ENCODE results near the gene PLA2G4B. TPM values are rescaled to one million over a fixed set of nuclear protein-coding genes. Genes with fewer than 3 reads are reported as not detected.
A peak's percentile ranks its signal among the peaks of the same experiment; 100 is the strongest.

The PLA2G4B gene, protein sequence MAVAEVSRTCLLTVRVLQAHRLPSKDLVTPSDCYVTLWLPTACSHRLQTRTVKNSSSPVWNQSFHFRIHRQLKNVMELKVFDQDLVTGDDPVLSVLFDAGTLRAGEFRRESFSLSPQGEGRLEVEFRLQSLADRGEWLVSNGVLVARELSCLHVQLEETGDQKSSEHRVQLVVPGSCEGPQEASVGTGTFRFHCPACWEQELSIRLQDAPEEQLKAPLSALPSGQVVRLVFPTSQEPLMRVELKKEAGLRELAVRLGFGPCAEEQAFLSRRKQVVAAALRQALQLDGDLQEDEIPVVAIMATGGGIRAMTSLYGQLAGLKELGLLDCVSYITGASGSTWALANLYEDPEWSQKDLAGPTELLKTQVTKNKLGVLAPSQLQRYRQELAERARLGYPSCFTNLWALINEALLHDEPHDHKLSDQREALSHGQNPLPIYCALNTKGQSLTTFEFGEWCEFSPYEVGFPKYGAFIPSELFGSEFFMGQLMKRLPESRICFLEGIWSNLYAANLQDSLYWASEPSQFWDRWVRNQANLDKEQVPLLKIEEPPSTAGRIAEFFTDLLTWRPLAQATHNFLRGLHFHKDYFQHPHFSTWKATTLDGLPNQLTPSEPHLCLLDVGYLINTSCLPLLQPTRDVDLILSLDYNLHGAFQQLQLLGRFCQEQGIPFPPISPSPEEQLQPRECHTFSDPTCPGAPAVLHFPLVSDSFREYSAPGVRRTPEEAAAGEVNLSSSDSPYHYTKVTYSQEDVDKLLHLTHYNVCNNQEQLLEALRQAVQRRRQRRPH
- total RNA-seq (10 to 100 TPM; 21.1 to 69.9 (median 33.9) TPM), polyA plus RNA-seq (1 to 10 TPM in 1 of 2 donors, under 1 TPM in 1; 0.98 to 2.3 TPM), total RNA-seq (1.7 reads per million, percentile 7 among the genes with 10 or more reads in this experiment)

DNA sequence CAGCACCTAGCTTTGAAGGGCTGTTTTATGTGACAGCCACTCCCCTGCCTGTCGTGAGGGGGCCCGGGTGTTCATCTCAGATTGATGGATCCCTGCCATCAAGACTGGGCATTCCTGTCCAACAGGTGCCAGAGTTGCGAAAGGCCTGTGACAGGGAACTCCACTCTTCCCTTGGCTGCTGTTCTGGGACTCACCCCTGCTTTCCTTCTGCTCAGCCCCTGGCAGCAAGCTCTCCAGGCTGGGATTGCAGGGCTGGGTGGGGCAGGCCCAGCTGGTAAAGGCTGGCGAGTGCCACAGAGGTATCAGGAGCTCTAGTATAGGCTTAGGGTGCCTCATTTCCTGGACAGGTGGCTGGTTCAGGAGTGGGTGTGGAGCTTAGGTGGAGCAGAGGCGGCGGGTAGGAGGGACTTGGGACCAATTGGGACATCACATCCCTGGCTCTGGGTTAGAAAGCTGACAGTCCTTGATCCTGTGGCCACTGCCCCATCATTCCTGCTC is at the start of gene PLA2G4B:
PLA2G4B (plus strand) TSS at position 448 of the 498 bp plus-strand sequence. CDS start 67 bp downstream, outside the sequence.
- H3K9me3 Mint-ChIP-seq = no peaks in the 10 kb centered on the region
- intact Hi-C loops (cut with micrococcal nuclease) = no loop called here
- ChIA-PET POLR2A (interaction anchor here (0.6 to 1.4 kb wide), 2 partner anchors 14 to 1314 kb away, joined by 3 to 4 read pairs; no protein-coding TSS in a partner anchor), CTCF (interaction anchor here (0.6 kb wide), 2 partner anchors 25 to 99 kb away, joined by 3 read pairs; no protein-coding TSS in a partner anchor)
- Histone ChIP-seq H3K4me1 (ENCODE audit: control insufficient read depth in 2 of 2, insufficient read depth in 2 of 2, low read length in 2 of 2) (no peaks in the 10 kb centered on the region), H3K27me3 (ENCODE audit: control insufficient read depth in 2 of 2, insufficient read depth in 2 of 2, low read length in 2 of 2) (no peaks in the 10 kb centered on the region), H3K9me3 (ENCODE audit: control insufficient read depth in 2 of 3, low read length in 3 of 3) (no peaks in the 10 kb centered on the region), H3K36me3 (ENCODE audit: control insufficient read depth in 2 of 3, insufficient read depth in 3 of 3, low read length in 3 of 3) (peaks cover 4 to 73% (median 8%) of the 10 kb centered on the region in 3 experiments), H3K27ac (ENCODE audit: low read depth, low read length) (no peak within 1 kb of the TSS), H3K4me3 (ENCODE audit: low read length) (no peak within 1 kb of the TSS)
- H3K27me3 Mint-ChIP-seq = no peaks in the 10 kb centered on the region
- ATAC-seq = no peak
- H3K4me3 Mint-ChIP-seq = no peak within 1 kb of the TSS
- H3K36me3 Mint-ChIP-seq = peaks cover 0 to 10% (median 2%) of the 10 kb centered on the region in 5 donors
- peaks cover 10 to 24% (median 14%) of the 10 kb centered on the region in 7 donors for H3K4me1 Mint-ChIP-seq
- peak within 1 kb of the TSS in 2 of 9 donors; percentile 23 to 63 for H3K27ac Mint-ChIP-seq
- no peak for DNase-seq

GRCh38 chr15:41789236-41789635 is 49.4 kb upstream of the PLA2G4B start:
- CTCF ChIA-PET = interaction anchor here (2.6 kb wide), 1 partner anchor 16 kb away, joined by 10 read pairs; the partner anchor contains the start of gene MAPKBP1
- H3K9me3 Mint-ChIP-seq = no peaks in the 10 kb centered on the region
- Histone ChIP-seq H3K36me3 (ENCODE audit: control insufficient read depth in 2 of 3, insufficient read depth in 3 of 3, low read length in 3 of 3) (no peaks in the 10 kb centered on the region), H3K4me1 (ENCODE audit: control insufficient read depth in 2 of 2, insufficient read depth in 2 of 2, low read length in 2 of 2) (peaks cover 8 to 10% of the 10 kb centered on the region in 2 donors), H3K27me3 (ENCODE audit: control insufficient read depth in 2 of 2, insufficient read depth in 2 of 2, low read length in 2 of 2) (no peaks in the 10 kb centered on the region), H3K9me3 (ENCODE audit: control insufficient read depth in 2 of 3, low read length in 3 of 3) (no peaks in the 10 kb centered on the region), H3K4me3 (ENCODE audit: low read length) (no peak overlapping the region), H3K27ac (ENCODE audit: low read depth, low read length) (no peak overlapping the region)
- ATAC-seq = no peak
- intact Hi-C loops (cut with micrococcal nuclease) = no loop called here
- no peak overlapping the region for H3K4me3 Mint-ChIP-seq
- peak overlapping the region in 2 of 9 donors; percentile 56 to 74 for H3K27ac Mint-ChIP-seq
- no peaks in the 10 kb centered on the region for H3K27me3 Mint-ChIP-seq
- peaks cover 39 to 60% (median 47%) of the 10 kb centered on the region in 7 donors for H3K4me1 Mint-ChIP-seq
- no peak for DNase-seq
- peaks cover 0 to 5% (median 0%) of the 10 kb centered on the region in 5 donors for H3K36me3 Mint-ChIP-seq
- POLR2A ChIA-PET = interaction anchor here (0.9 to 1.6 kb wide), 2 partner anchors 10 to 15 kb away, joined by 4 read pairs; partner anchors contain the start of gene MAPKBP1

DNA sequence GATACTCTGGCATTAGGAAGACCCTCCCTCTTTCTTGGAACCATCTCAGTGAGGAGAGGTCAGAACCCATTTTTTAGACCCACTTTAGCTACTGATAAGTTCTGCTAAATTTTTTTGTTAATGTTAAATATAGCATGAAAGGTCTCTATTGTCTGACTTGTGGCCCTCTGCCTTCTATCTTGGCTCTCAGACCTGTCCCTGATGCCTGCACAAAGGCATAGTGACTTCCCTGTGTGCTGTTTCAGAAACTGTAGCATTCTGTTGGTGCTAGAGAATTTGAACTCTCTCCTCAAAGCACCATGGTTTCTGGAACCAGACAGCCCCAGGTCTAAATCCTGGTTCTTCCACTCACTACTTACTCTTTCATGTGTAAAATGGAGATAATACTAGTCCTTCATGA is 49.0 kb upstream of the PLA2G4B start:
- Histone ChIP-seq H3K4me1 (ENCODE audit: control insufficient read depth in 2 of 2, insufficient read depth in 2 of 2, low read length in 2 of 2) (peaks cover 8 to 10% of the 10 kb centered on the region in 2 donors), H3K27ac (ENCODE audit: low read depth, low read length) (no peak overlapping the region), H3K27me3 (ENCODE audit: control insufficient read depth in 2 of 2, insufficient read depth in 2 of 2, low read length in 2 of 2) (no peaks in the 10 kb centered on the region), H3K36me3 (ENCODE audit: control insufficient read depth in 2 of 3, insufficient read depth in 3 of 3, low read length in 3 of 3) (no peaks in the 10 kb centered on the region), H3K9me3 (ENCODE audit: control insufficient read depth in 2 of 3, low read length in 3 of 3) (no peaks in the 10 kb centered on the region), H3K4me3 (ENCODE audit: low read length) (no peak overlapping the region)
- Mint-ChIP-seq H3K36me3 (peaks cover 0 to 5% (median 0%) of the 10 kb centered on the region in 5 donors), H3K27ac (peak overlapping the region in 3 of 9 donors; percentile 4 to 74 (median 56)), H3K27me3 (no peaks in the 10 kb centered on the region), H3K4me1 (peaks cover 41 to 64% (median 50%) of the 10 kb centered on the region in 7 donors), H3K4me3 (peak overlapping the region in 3 of 10 donors; percentile 5 to 59 (median 56)), H3K9me3 (no peaks in the 10 kb centered on the region)
- ATAC-seq = no peak
- DNase-seq = no peak
- intact Hi-C loops (cut with micrococcal nuclease) = loop anchor here (2.0 kb wide), 2 partner anchors 13 to 15 kb away; partner anchors contain the start of gene MAPKBP1 (in 1 of the 2)
- ChIA-PET CTCF (interaction anchor here (2.6 kb wide), 1 partner anchor 16 kb away, joined by 10 read pairs; the partner anchor contains the start of gene MAPKBP1), POLR2A (interaction anchor here (1.6 kb wide), 1 partner anchor 10 kb away, joined by 4 read pairs; no protein-coding TSS in a partner anchor)

GRCh38 chr15:41790169-41790568 is 48.5 kb upstream of the PLA2G4B start:
- intact Hi-C loops (cut with micrococcal nuclease) = loop anchor here (2.0 kb wide), 2 partner anchors 13 to 15 kb away; partner anchors contain the start of gene MAPKBP1 (in 1 of the 2)

DNA sequence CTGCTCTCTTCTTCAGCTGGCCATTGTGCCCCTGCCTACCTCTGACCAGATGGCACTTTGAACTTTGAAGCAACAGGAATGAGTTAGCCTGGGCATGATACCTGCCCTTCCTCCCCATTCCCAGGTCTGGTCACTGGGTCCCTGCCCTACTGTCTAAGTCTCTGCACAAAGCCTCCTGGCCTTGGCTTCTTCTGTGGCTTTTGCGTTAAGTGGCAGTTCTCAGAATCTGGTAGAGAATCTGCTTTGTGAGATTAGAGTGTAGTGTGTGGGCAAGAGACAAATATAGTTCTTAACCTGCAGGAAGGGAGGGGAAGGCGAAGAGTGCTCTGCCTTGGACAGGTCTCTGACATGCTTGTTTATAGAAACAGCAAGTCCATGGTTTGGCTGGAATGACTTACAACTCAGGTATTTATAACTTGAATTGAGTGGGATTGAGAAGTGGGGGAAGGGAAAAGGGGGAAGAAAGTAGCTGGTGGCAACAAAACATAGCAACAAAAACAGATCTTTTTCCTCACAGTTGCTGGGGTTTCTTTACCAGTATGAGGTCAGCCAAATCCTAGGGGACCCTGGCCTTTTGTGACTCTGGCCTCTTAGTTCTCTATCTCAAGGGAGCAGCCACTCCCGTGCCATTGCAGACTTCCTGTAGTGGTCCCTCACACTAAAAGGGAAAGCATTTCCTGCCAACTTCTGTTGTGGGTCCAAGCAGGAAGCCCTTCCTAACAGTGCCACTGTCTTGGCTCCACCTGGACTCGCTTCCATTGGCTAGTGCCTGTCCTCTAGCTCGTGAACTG is 47.7 kb upstream of the PLA2G4B start:
- Mint-ChIP-seq H3K4me3 (peak overlapping the region; percentile 2 to 70 (median 46)), H3K27ac (peak overlapping the region in 7 of 9 donors; percentile 1 to 90 (median 53)), H3K36me3 (peaks cover 0 to 2% (median 0%) of the 10 kb centered on the region in 5 donors), H3K27me3 (no peaks in the 10 kb centered on the region), H3K4me1 (peaks cover 50 to 72% (median 57%) of the 10 kb centered on the region in 7 donors), H3K9me3 (no peaks in the 10 kb centered on the region)
- ATAC-seq (no peak), DNase-seq (no peak)
- CTCF ChIA-PET = no interaction called here
- peaks cover 8 to 10% of the 10 kb centered on the region in 2 donors for H3K4me1 ChIP-seq (ENCODE audit: control insufficient read depth in 2 of 2, insufficient read depth in 2 of 2, low read length in 2 of 2)
- no peaks in the 10 kb centered on the region for H3K27me3 ChIP-seq (ENCODE audit: control insufficient read depth in 2 of 2, insufficient read depth in 2 of 2, low read length in 2 of 2)
- POLR2A ChIA-PET = interaction anchor here (0.6 to 0.7 kb wide), 2 partner anchors 17 to 1698 kb away, joined by 3 to 4 read pairs; partner anchors contain the start of gene MAPKBP1
- intact Hi-C loops (cut with micrococcal nuclease) = loop anchor here (2.0 kb wide), 2 partner anchors 14 to 16 kb away; partner anchors contain the start of gene MAPKBP1 (in 1 of the 2)
- no peak overlapping the region for H3K27ac ChIP-seq (ENCODE audit: low read depth, low read length)
- H3K36me3 ChIP-seq (ENCODE audit: control insufficient read depth in 2 of 3, insufficient read depth in 3 of 3, low read length in 3 of 3) = no peaks in the 10 kb centered on the region
- H3K9me3 ChIP-seq (ENCODE audit: control insufficient read depth in 2 of 3, low read length in 3 of 3) = no peaks in the 10 kb centered on the region
- H3K4me3 ChIP-seq (ENCODE audit: low read length) = no peak overlapping the region

More at GRCh38 chr15:41790169-41790568, 48.5 kb upstream of the PLA2G4B start:
- ChIA-PET POLR2A (no interaction called here), CTCF (interaction anchor here (2.6 kb wide), 1 partner anchor 17 kb away, joined by 10 read pairs; the partner anchor contains the start of gene MAPKBP1)
- DNase-seq (no peak), ATAC-seq (no peak)
- H3K4me3 ChIP-seq (ENCODE audit: low read length) = no peak overlapping the region
- H3K36me3 ChIP-seq (ENCODE audit: control insufficient read depth in 2 of 3, insufficient read depth in 3 of 3, low read length in 3 of 3) = no peaks in the 10 kb centered on the region
- peaks cover 46 to 66% (median 52%) of the 10 kb centered on the region in 7 donors for H3K4me1 Mint-ChIP-seq
- H3K27ac Mint-ChIP-seq = peak overlapping the region in 5 of 9 donors; percentile 4 to 53 (median 39)
- H3K36me3 Mint-ChIP-seq = peaks cover 0 to 2% (median 0%) of the 10 kb centered on the region in 5 donors
- peak overlapping the region in 6 of 10 donors; percentile 5 to 67 (median 50) for H3K4me3 Mint-ChIP-seq
- no peaks in the 10 kb centered on the region for H3K9me3 Mint-ChIP-seq
- H3K27me3 Mint-ChIP-seq = no peaks in the 10 kb centered on the region
- H3K9me3 ChIP-seq (ENCODE audit: control insufficient read depth in 2 of 3, low read length in 3 of 3) = no peaks in the 10 kb centered on the region
- H3K4me1 ChIP-seq (ENCODE audit: control insufficient read depth in 2 of 2, insufficient read depth in 2 of 2, low read length in 2 of 2) = peaks cover 8 to 10% of the 10 kb centered on the region in 2 donors
- no peak overlapping the region for H3K27ac ChIP-seq (ENCODE audit: low read depth, low read length)
- H3K27me3 ChIP-seq (ENCODE audit: control insufficient read depth in 2 of 2, insufficient read depth in 2 of 2, low read length in 2 of 2) = no peaks in the 10 kb centered on the region
